CD14-positive monocyte (primary cell): Measurements from ENCODE around the gene BTBD10. TPM values are rescaled to one million over a fixed set of nuclear protein-coding genes. Genes with fewer than 3 reads are reported as not detected.

ENCODE experiments used
- DNase-seq, 3 donors: peaks; one replicate each; pipeline ENCODE4 v3.0.0-alpha.2; 2011 to 2022
- H2AFZ ChIP-seq: 2 replicates; pipeline ENCODE4 v1.6.0; 2012; ENCODE audit warnings: mild to moderate bottlenecking, low read depth, low read length, inconsistent platforms; ENCODE audit not compliant: insufficient read depth, poor library complexity, severe bottlenecking
- H3K27ac ChIP-seq, 2 donors: 1 replicate in 1 of 2; 2 replicates in 1 of 2; pipeline ENCODE4 v1.5.1; 2012 to 2013; ENCODE audit warnings: low read length in 2 of 2, control low read depth in 1 of 2, inconsistent platforms in 1 of 2, low read depth in 1 of 2, mild to moderate bottlenecking in 1 of 2
- H3K27me3 ChIP-seq, 2 donors: one replicate each; pipeline versions ENCODE4 v1.6.0 to v1.6.1; 2011 to 2013; ENCODE audit warnings: low read length in 2 of 2; ENCODE audit not compliant: control insufficient read depth in 2 of 2, insufficient read depth in 2 of 2
- H3K36me3 ChIP-seq, 2 donors: replicated peaks in 1 of 2; 1 replicate in 1 of 2; 2 replicates in 1 of 2; pipeline versions ENCODE4 v1.5.1 to v1.6.1; 2012 to 2013; ENCODE audit warnings: low read length in 2 of 2, control low read depth in 1 of 2, inconsistent platforms in 1 of 2, mild to moderate bottlenecking in 1 of 2; ENCODE audit not compliant: insufficient read depth in 2 of 2, control insufficient read depth in 1 of 2
- H3K4me1 ChIP-seq, 2 donors: 1 replicate in 1 of 2; 2 replicates in 1 of 2; pipeline versions ENCODE4 v1.5.1 to v1.6.1; 2012 to 2013; ENCODE audit warnings: low read length in 2 of 2, control low read depth in 1 of 2, inconsistent platforms in 1 of 2, mild to moderate bottlenecking in 1 of 2, moderate library complexity in 1 of 2; ENCODE audit not compliant: insufficient read depth in 2 of 2, control insufficient read depth in 1 of 2
- H3K4me2 ChIP-seq: replicated peaks from 2 replicates; pipeline ENCODE3; 2012; ENCODE audit warnings: low read length, moderate library complexity, mild to moderate bottlenecking; ENCODE audit not compliant: poor library complexity, severe bottlenecking; ENCODE audit errors: extremely low read depth
- H3K4me3 ChIP-seq, 3 experiments: fragments of 200-600 bp in 1 of 3; sonication (generic) in 1 of 3; replicated peaks in 1 of 3; 1 replicate in 2 of 3; 2 replicates in 1 of 3; pipeline ENCODE4 v1.5.1; 2011 to 2013; ENCODE audit warnings: low read length in 3 of 3, mild to moderate bottlenecking in 3 of 3, control low read depth in 2 of 3, low read depth in 2 of 3, inconsistent platforms in 1 of 3, moderate library complexity in 1 of 3
- H3K79me2 ChIP-seq: 2 replicates; pipeline ENCODE4 v1.6.0; 2012; ENCODE audit warnings: mild to moderate bottlenecking, control low read depth, inconsistent platforms, low read length, moderate library complexity; ENCODE audit not compliant: insufficient read depth
- H3K9ac ChIP-seq: 2 replicates; pipeline ENCODE4 v1.6.0; 2017; ENCODE audit warnings: low read length, mild to moderate bottlenecking; ENCODE audit not compliant: insufficient read depth, poor library complexity, severe bottlenecking
- H3K9me3 ChIP-seq, 2 donors: replicated peaks in 1 of 2; 1 replicate in 1 of 2; 2 replicates in 1 of 2; pipeline versions ENCODE4 v1.5.1 to v1.6.1; 2012 to 2013; ENCODE audit warnings: low read length in 2 of 2, control low read depth in 1 of 2; ENCODE audit not compliant: control insufficient read depth in 1 of 2, insufficient read depth in 1 of 2
- H4K20me1 ChIP-seq: 2 replicates; pipeline ENCODE4 v1.6.0; 2012; ENCODE audit warnings: mild to moderate bottlenecking, low read length, control low read depth, moderate library complexity; ENCODE audit not compliant: insufficient read depth
- H3K27ac Mint-ChIP-seq, 7 donors: one replicate each; pipeline ENCODE4 v1.8.0; 2020; ENCODE audit warnings: mild to moderate bottlenecking in 7 of 7, mixed read lengths in 7 of 7, moderate library complexity in 6 of 7, inconsistent platforms in 2 of 7
- H3K27me3 Mint-ChIP-seq, 3 donors: one replicate each; pipeline ENCODE4 v1.8.0; 2021 to 2022; ENCODE audit warnings: low read depth in 3 of 3, mild to moderate bottlenecking in 3 of 3, mixed read lengths in 3 of 3, moderate library complexity in 3 of 3, inconsistent platforms in 1 of 3
- H3K36me3 Mint-ChIP-seq, 2 donors: one replicate each; pipeline ENCODE4 v1.8.0; 2020; ENCODE audit warnings: mixed read lengths in 2 of 2, inconsistent platforms in 1 of 2, mild to moderate bottlenecking in 1 of 2
- H3K4me1 Mint-ChIP-seq: one replicate; pipeline ENCODE4 v1.8.0; 2020; ENCODE audit warnings: mild to moderate bottlenecking, mixed read lengths
- H3K4me3 Mint-ChIP-seq, 2 donors: one replicate each; pipeline ENCODE4 v1.8.0; 2020; ENCODE audit warnings: mild to moderate bottlenecking in 2 of 2, mixed read lengths in 2 of 2, moderate library complexity in 1 of 2
- H3K9me3 Mint-ChIP-seq, 7 donors: one replicate each; pipeline ENCODE4 v1.8.0; 2020 to 2022; ENCODE audit warnings: mixed read lengths in 7 of 7, mild to moderate bottlenecking in 6 of 7, moderate library complexity in 6 of 7, inconsistent platforms in 2 of 7
- CTCF ChIP-seq: fragments of 200-600 bp; IDR thresholded peaks from one replicate; pipeline ENCODE4 v1.8.0; 2022; ENCODE audit warnings: antibody characterized with exemption, mild to moderate bottlenecking
- WGBS: methylation state at CpG from one replicate; pipeline ENCODE4 v1.1.5; 2013; ENCODE audit warnings: missing lambda C conversion rate; ENCODE audit not compliant: insufficient coverage; 5-methylcytosine and 5-hydroxymethylcytosine counted together
- intact Hi-C, 2 donors: fragments of 100-400 bp; cut with micrococcal nuclease; formaldehyde crosslinking; loops; one replicate each; pipeline versions ENCODE4 v1.15.0 to v1.15.1; 2023
- polyA plus RNA-seq, 3 donors: library from polyadenylated mRNA; depleted of rRNA in 1 of 3; unstranded in 2 of 3; stranded (reverse) in 1 of 3; fragments of 300-500 nt in 2 of 3; fragments of >200 nt in 1 of 3; fragmentation: Illumina TruSeq in 2 of 3; gene quantifications; 1 replicate in 2 of 3; 2 replicates in 1 of 3; pipeline ENCODE4 v1.2.3, GENCODE V29; 2012 to 2021

The BTBD10 gene
- polyA plus RNA-seq, 3 donors, result 9.6 to 19.8 (median 13.8) TPM

- 50% methylated on average over 2 of the region's 4 CpGs for WGBS
- Histone ChIP-seq H3K27me3 (no peaks in the 10 kb centered on the region), H3K4me2 (no peak overlapping the region), H2AFZ (no peak overlapping the region), H3K4me3 (no peak overlapping the region), H3K9me3 (no peaks in the 10 kb centered on the region), H3K9ac (no peak overlapping the region), H3K36me3 (peaks cover 7 to 55% of the 10 kb centered on the region in 2 donors), H3K79me2 (peaks cover 15% of the 10 kb centered on the region), H4K20me1 (peaks cover 100% of the 10 kb centered on the region), H3K27ac (no peak overlapping the region), H3K4me1 (peaks cover 4 to 10% of the 10 kb centered on the region in 2 donors)
- no peak for DNase-seq
- H3K27ac Mint-ChIP-seq, result peak overlapping the region in 3 of 7 donors; percentile 2 to 84 (median 26)
- no peak for TF ChIP-seq CTCF
- peaks cover 33% of the 10 kb centered on the region for H3K4me1 Mint-ChIP-seq
- no peaks in the 10 kb centered on the region for H3K9me3 Mint-ChIP-seq
- intact Hi-C loops, result loop anchor here in 1 of 2 donors (5.0 to 10.0 kb wide), 2 partner anchors 158 to 376 kb away; no protein-coding TSS in a partner anchor
- peaks cover 36 to 52% of the 10 kb centered on the region in 2 donors for H3K36me3 Mint-ChIP-seq
- H3K4me3 Mint-ChIP-seq, result no peak overlapping the region
- peaks cover 0 to 2% (median 1%) of the 10 kb centered on the region in 3 donors for H3K27me3 Mint-ChIP-seq
Observed at GRCh38 chr11:13343067-13343466, 120.0 kb downstream of the BTBD10 start.

DNA sequence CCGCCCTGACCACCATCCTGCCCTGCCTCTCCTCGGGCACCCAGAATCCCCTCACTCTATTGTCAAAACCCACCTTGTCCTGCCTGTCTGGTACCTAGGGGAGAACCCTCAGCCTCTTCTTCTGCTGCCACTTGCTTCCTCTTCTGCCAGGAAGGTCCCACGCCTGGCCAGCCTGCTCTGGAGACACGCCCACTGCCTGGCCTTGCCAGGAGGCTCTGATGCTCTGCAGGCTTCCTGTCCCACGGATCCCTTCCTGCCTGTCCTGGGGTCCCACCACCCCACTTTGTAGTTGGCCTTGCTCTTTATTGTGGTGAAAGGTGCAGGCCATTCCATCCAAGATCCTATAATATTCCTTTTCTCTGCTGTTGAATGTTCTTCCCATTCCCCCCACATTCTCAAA, 122.0 kb downstream of the BTBD10 start:
- DNase-seq, result no peak
- peaks cover 28 to 48% of the 10 kb centered on the region in 2 donors for H3K36me3 Mint-ChIP-seq
- H3K9me3 Mint-ChIP-seq, result no peaks in the 10 kb centered on the region
- H3K4me2 ChIP-seq, result no peak overlapping the region
- peaks cover 5 to 47% of the 10 kb centered on the region in 2 donors for H3K36me3 ChIP-seq
- H2AFZ ChIP-seq, result no peak overlapping the region
- intact Hi-C loops, result loop anchor here in 1 of 2 donors (5.0 to 10.0 kb wide), 2 partner anchors 156 to 374 kb away; no protein-coding TSS in a partner anchor
- no peak overlapping the region for H3K4me3 Mint-ChIP-seq
- peaks cover 20% of the 10 kb centered on the region for H3K79me2 ChIP-seq
- no peak overlapping the region for H3K4me3 ChIP-seq
- H3K27me3 ChIP-seq, result no peaks in the 10 kb centered on the region
- no peak for TF ChIP-seq CTCF
- H3K9ac ChIP-seq, result no peak overlapping the region
- H3K4me1 Mint-ChIP-seq, result peaks cover 33% of the 10 kb centered on the region
- no peak overlapping the region for H3K27ac Mint-ChIP-seq
- peaks cover 4 to 12% of the 10 kb centered on the region in 2 donors for H3K4me1 ChIP-seq
- no peaks in the 10 kb centered on the region for H3K9me3 ChIP-seq
- H3K27me3 Mint-ChIP-seq, result peaks cover 0 to 2% (median 1%) of the 10 kb centered on the region in 3 donors
- 33% methylated on average over 4 of the region's 5 CpGs for WGBS
- H4K20me1 ChIP-seq, result peaks cover 99% of the 10 kb centered on the region
- H3K27ac ChIP-seq, result no peak overlapping the region
